ENCODE data around the gene MAN1C1. TPM values are rescaled to one million over a fixed set of nuclear protein-coding genes. Genes with fewer than 3 reads are reported as not detected.

MAN1C1 gene
- total and polyA plus RNA-seq, 3 experiments from 2014 or later: 2.8 to 5.6 (median 3.6) TPM

- H3K4me3 ChIP-seq (ENCODE audit: low read length): no peak overlapping the region
- peak overlapping the region in 2 of 8 donors; percentile 18 to 63 for H3K27ac Mint-ChIP-seq
- H3K4me1 ChIP-seq (ENCODE audit: insufficient read depth, low read length): peaks cover 80% of the 10 kb centered on the region
- no peak overlapping the region for H3K4me3 Mint-ChIP-seq
- CTCF ChIA-PET: no interaction called here
- H3K4me1 Mint-ChIP-seq: peaks cover 39 to 55% (median 46%) of the 10 kb centered on the region in 3 donors
- H3K27ac ChIP-seq (ENCODE audit: low read depth, low read length): no peak overlapping the region
- H3K36me3 ChIP-seq (ENCODE audit: insufficient read depth, low read length): no peaks in the 10 kb centered on the region
- peak in 1 of 5 donors; percentile 30 for DNase-seq
- no peaks in the 10 kb centered on the region for H3K27me3 Mint-ChIP-seq
- peaks cover 4 to 33% (median 11%) of the 10 kb centered on the region in 3 donors for H3K36me3 Mint-ChIP-seq
- no peaks in the 10 kb centered on the region for H3K9me3 Mint-ChIP-seq
- no peaks in the 10 kb centered on the region for H3K27me3 ChIP-seq (ENCODE audit: insufficient read depth, low read length, poor library complexity, severe bottlenecking)
- POLR2A ChIA-PET: no interaction called here
- H3K9me3 ChIP-seq (ENCODE audit: low read length): no peaks in the 10 kb centered on the region
Measured at GRCh38 chr1:25770541-25771220, 154.1 kb downstream of the MAN1C1 start.

GRCh38 chr1:25771221-25772114 lies 154.9 kb downstream of the MAN1C1 start:
- ChIA-PET POLR2A (no interaction called here), CTCF (no interaction called here)
- no peaks in the 10 kb centered on the region for H3K36me3 ChIP-seq (ENCODE audit: insufficient read depth, low read length)
- Mint-ChIP-seq H3K4me3 (peak overlapping the region in 1 of 7 donors; percentile 16), H3K9me3 (no peaks in the 10 kb centered on the region), H3K36me3 (peaks cover 4 to 30% (median 11%) of the 10 kb centered on the region in 3 donors), H3K4me1 (peaks cover 41 to 55% (median 47%) of the 10 kb centered on the region in 3 donors), H3K27ac (peak overlapping the region in 1 of 8 donors; percentile 81), H3K27me3 (no peaks in the 10 kb centered on the region)
- H3K27ac ChIP-seq (ENCODE audit: low read depth, low read length): no peak overlapping the region
- no peak overlapping the region for H3K4me3 ChIP-seq (ENCODE audit: low read length)
- peaks cover 78% of the 10 kb centered on the region for H3K4me1 ChIP-seq (ENCODE audit: insufficient read depth, low read length)
- DNase-seq: peak in 1 of 5 donors; percentile 59
- H3K27me3 ChIP-seq (ENCODE audit: insufficient read depth, low read length, poor library complexity, severe bottlenecking): no peaks in the 10 kb centered on the region
- H3K9me3 ChIP-seq (ENCODE audit: low read length): no peaks in the 10 kb centered on the region

- no peaks in the 10 kb centered on the region for H3K27me3 ChIP-seq (ENCODE audit: insufficient read depth, low read length, poor library complexity, severe bottlenecking)
- H3K27ac ChIP-seq (ENCODE audit: low read depth, low read length): no peak overlapping the region
- H3K27ac Mint-ChIP-seq: peak overlapping the region in 2 of 8 donors; percentile 29 to 84
- POLR2A ChIA-PET: interaction anchor here (0.5 kb wide), 1 partner anchor 97 kb away, joined by 3 read pairs; no protein-coding TSS in a partner anchor
- H3K9me3 ChIP-seq (ENCODE audit: low read length): no peaks in the 10 kb centered on the region
- H3K4me3 ChIP-seq (ENCODE audit: low read length): no peak overlapping the region
- H3K27me3 Mint-ChIP-seq: no peaks in the 10 kb centered on the region
- H3K4me3 Mint-ChIP-seq: no peak overlapping the region
- H3K4me1 ChIP-seq (ENCODE audit: insufficient read depth, low read length): peaks cover 77% of the 10 kb centered on the region
- H3K4me1 Mint-ChIP-seq: peaks cover 41 to 55% (median 51%) of the 10 kb centered on the region in 3 donors
- peaks cover 4 to 30% (median 12%) of the 10 kb centered on the region in 3 donors for H3K36me3 Mint-ChIP-seq
- no peak for DNase-seq
- CTCF ChIA-PET: no interaction called here
- H3K36me3 ChIP-seq (ENCODE audit: insufficient read depth, low read length): no peaks in the 10 kb centered on the region
- H3K9me3 Mint-ChIP-seq: no peaks in the 10 kb centered on the region
Measured at GRCh38 chr1:25772164-25772563, 155.6 kb downstream of the MAN1C1 start.

GRCh38 chr1:25772692-25773245 lies 156.2 kb downstream of the MAN1C1 start:
- H3K36me3 ChIP-seq (ENCODE audit: insufficient read depth, low read length): no peaks in the 10 kb centered on the region
- no peaks in the 10 kb centered on the region for H3K9me3 ChIP-seq (ENCODE audit: low read length)
- POLR2A ChIA-PET: interaction anchor here (0.5 kb wide), 1 partner anchor 97 kb away, joined by 3 read pairs; no protein-coding TSS in a partner anchor
- no peak overlapping the region for H3K4me3 ChIP-seq (ENCODE audit: low read length)
- H3K4me1 ChIP-seq (ENCODE audit: insufficient read depth, low read length): peaks cover 79% of the 10 kb centered on the region
- CTCF ChIA-PET: no interaction called here
- DNase-seq: no peak
- Mint-ChIP-seq H3K4me3 (peak overlapping the region in 2 of 7 donors; percentile 23 to 54), H3K27ac (peak overlapping the region in 7 of 8 donors; percentile 4 to 91 (median 81)), H3K9me3 (no peaks in the 10 kb centered on the region), H3K4me1 (peaks cover 41 to 55% (median 51%) of the 10 kb centered on the region in 3 donors), H3K27me3 (no peaks in the 10 kb centered on the region), H3K36me3 (peaks cover 4 to 28% (median 15%) of the 10 kb centered on the region in 3 donors)
- no peak overlapping the region for H3K27ac ChIP-seq (ENCODE audit: low read depth, low read length)
- no peaks in the 10 kb centered on the region for H3K27me3 ChIP-seq (ENCODE audit: insufficient read depth, low read length, poor library complexity, severe bottlenecking)

- Mint-ChIP-seq H3K4me3 (peak overlapping the region in 3 of 7 donors; percentile 84 to 89 (median 85)), H3K9me3 (no peaks in the 10 kb centered on the region), H3K27ac (peak overlapping the region; percentile 79 to 99 (median 92)), H3K36me3 (peaks cover 4 to 34% (median 15%) of the 10 kb centered on the region in 3 donors), H3K27me3 (no peaks in the 10 kb centered on the region), H3K4me1 (peaks cover 41 to 55% (median 51%) of the 10 kb centered on the region in 3 donors)
- H3K4me1 ChIP-seq (ENCODE audit: insufficient read depth, low read length): peaks cover 82% of the 10 kb centered on the region
- CTCF ChIA-PET: interaction anchor here (0.8 to 1.8 kb wide), 5 partner anchors 22 to 165 kb away, joined by 3 to 11 read pairs (median 4); no protein-coding TSS in a partner anchor
- no peaks in the 10 kb centered on the region for H3K9me3 ChIP-seq (ENCODE audit: low read length)
- no peaks in the 10 kb centered on the region for H3K27me3 ChIP-seq (ENCODE audit: insufficient read depth, low read length, poor library complexity, severe bottlenecking)
- DNase-seq: no peak
- POLR2A ChIA-PET: interaction anchor here (1.2 to 1.5 kb wide), 2 partner anchors 131 to 156 kb away, joined by 3 to 5 read pairs; no protein-coding TSS in a partner anchor
- no peak overlapping the region for H3K27ac ChIP-seq (ENCODE audit: low read depth, low read length)
- no peak overlapping the region for H3K4me3 ChIP-seq (ENCODE audit: low read length)
- no peaks in the 10 kb centered on the region for H3K36me3 ChIP-seq (ENCODE audit: insufficient read depth, low read length)
Measured at GRCh38 chr1:25773441-25774125, 157.0 kb downstream of the MAN1C1 start.

GRCh38 chr1:25774206-25774803 lies 157.7 kb downstream of the MAN1C1 start:
- ChIA-PET CTCF (interaction anchor here (0.7 to 1.8 kb wide), 12 partner anchors 8 to 166 kb away, joined by 3 to 11 read pairs (median 4); no protein-coding TSS in a partner anchor), POLR2A (interaction anchor here (0.6 to 1.5 kb wide), 10 partner anchors 19 to 418 kb away, joined by 3 to 5 read pairs (median 3); no protein-coding TSS in a partner anchor)
- H3K4me3 Mint-ChIP-seq: peak overlapping the region; percentile 23 to 89 (median 78)
- H3K4me1 ChIP-seq (ENCODE audit: insufficient read depth, low read length): peaks cover 75% of the 10 kb centered on the region
- DNase-seq: no peak
- H3K4me1 Mint-ChIP-seq: peaks cover 41 to 55% (median 51%) of the 10 kb centered on the region in 3 donors
- H3K4me3 ChIP-seq (ENCODE audit: low read length): no peak overlapping the region
- H3K9me3 ChIP-seq (ENCODE audit: low read length): no peaks in the 10 kb centered on the region
- H3K27ac ChIP-seq (ENCODE audit: low read depth, low read length): no peak overlapping the region
- no peaks in the 10 kb centered on the region for H3K27me3 ChIP-seq (ENCODE audit: insufficient read depth, low read length, poor library complexity, severe bottlenecking)
- no peaks in the 10 kb centered on the region for H3K9me3 Mint-ChIP-seq
- H3K27me3 Mint-ChIP-seq: no peaks in the 10 kb centered on the region
- H3K36me3 Mint-ChIP-seq: peaks cover 4 to 33% (median 15%) of the 10 kb centered on the region in 3 donors
- H3K36me3 ChIP-seq (ENCODE audit: insufficient read depth, low read length): no peaks in the 10 kb centered on the region
- peak overlapping the region; percentile 79 to 99 (median 92) for H3K27ac Mint-ChIP-seq
